SU-DHL-6 (cell line): Measurements from ENCODE around the gene GRIK1.

Experiments used
- H2AFZ ChIP-seq: fragments of 200-600 bp; sonication (generic); 2 replicates; pipeline ENCODE4 v1.6.1; 2014; ENCODE audit warnings: low read depth, mild to moderate bottlenecking, moderate library complexity, mixed read lengths, antibody characterized with exemption, low read length; ENCODE audit not compliant: severe bottlenecking
- H3F3A ChIP-seq: fragments of 200-600 bp; shearing (Covaris generic); 2 replicates; pipeline ENCODE4 v1.6.0; 2016; ENCODE audit warnings: antibody characterized with exemption, mild to moderate bottlenecking; ENCODE audit not compliant: insufficient read depth
- H3K27ac ChIP-seq: fragments of 200-600 bp; sonication (generic); 2 replicates; pipeline ENCODE4 v1.5.1; 2016; ENCODE audit warnings: low read depth, mild to moderate bottlenecking, low read length, moderate library complexity, mixed read lengths
- H3K27me3 ChIP-seq: fragments of 200-600 bp; sonication (generic), shearing (Covaris generic); 2 replicates; pipeline ENCODE4 v1.6.0; 2014; ENCODE audit warnings: mild to moderate bottlenecking, low read length
- H3K36me3 ChIP-seq: fragments of 200-600 bp; sonication (generic); 2 replicates; pipeline ENCODE4 v1.6.1; 2014; ENCODE audit warnings: mild to moderate bottlenecking, low read length, mixed read lengths
- H3K4me2 ChIP-seq: fragments of 300-600, 200-600 bp; shearing (Covaris generic), sonication (generic); 2 replicates; pipeline ENCODE4 v1.6.0; 2014; ENCODE audit warnings: low read length, low read depth, mild to moderate bottlenecking; ENCODE audit not compliant: poor library complexity, severe bottlenecking
- H3K4me3 ChIP-seq: fragments of 200-600 bp; sonication (generic); 2 replicates; pipeline ENCODE4 v1.5.1; 2014; ENCODE audit warnings: antibody characterized with exemption, low read length, mild to moderate bottlenecking, mixed read lengths; ENCODE audit not compliant: insufficient read depth, poor library complexity, severe bottlenecking
- H3K79me2 ChIP-seq: fragments of 200-600 bp; sonication (generic); 2 replicates; pipeline ENCODE4 v1.6.1; 2014; ENCODE audit warnings: mild to moderate bottlenecking, low read length, moderate library complexity; ENCODE audit not compliant: insufficient read depth
- H3K9ac ChIP-seq: fragments of 200-600 bp; sonication (generic); 2 replicates; pipeline ENCODE4 v1.7.0; 2014; ENCODE audit warnings: mild to moderate bottlenecking, low read length
- H3K9me2 ChIP-seq: fragments of 200-600 bp; sonication (generic); replicated peaks from 2 replicates; pipeline ENCODE4 v1.6.1; 2014; ENCODE audit warnings: low read length; ENCODE audit not compliant: insufficient read depth
- H3K9me3 ChIP-seq: fragments of 200-600 bp; sonication (generic); 2 replicates; pipeline ENCODE4 v1.6.1; 2014; ENCODE audit warnings: low read length, mixed read lengths; ENCODE audit not compliant: insufficient read depth
- H4K20me1 ChIP-seq: fragments of 200-600 bp; sonication (generic); 2 replicates; pipeline ENCODE4 v1.6.1; 2014; ENCODE audit warnings: low read depth, mild to moderate bottlenecking, antibody characterized with exemption, low read length, moderate library complexity, mixed read lengths
- EZH2phosphoT487 ChIP-seq: fragments of 200-600 bp; sonication (generic), shearing (Covaris generic); conservative IDR thresholded peaks from 2 replicates; pipeline ENCODE4 v1.6.1; 2018; ENCODE audit warnings: mild to moderate bottlenecking, antibody characterized with exemption, low read length, moderate library complexity, mixed read lengths
- TF ChIP-seq, protein P1 (sequence below): fragments of 200-600 bp; sonication (generic); IDR thresholded peaks from one replicate; pipeline ENCODE4 v1.5.1; 2017; ENCODE audit warnings: antibody characterized with exemption, mild to moderate bottlenecking, low read length, moderate library complexity; ENCODE audit not compliant: insufficient read depth, poor library complexity, severe bottlenecking

Gene GRIK1

GRCh38 chr21:29582855-29583254 lies 356.9 kb downstream of the GRIK1 start:
- TF ChIP-seq, protein P1, sequence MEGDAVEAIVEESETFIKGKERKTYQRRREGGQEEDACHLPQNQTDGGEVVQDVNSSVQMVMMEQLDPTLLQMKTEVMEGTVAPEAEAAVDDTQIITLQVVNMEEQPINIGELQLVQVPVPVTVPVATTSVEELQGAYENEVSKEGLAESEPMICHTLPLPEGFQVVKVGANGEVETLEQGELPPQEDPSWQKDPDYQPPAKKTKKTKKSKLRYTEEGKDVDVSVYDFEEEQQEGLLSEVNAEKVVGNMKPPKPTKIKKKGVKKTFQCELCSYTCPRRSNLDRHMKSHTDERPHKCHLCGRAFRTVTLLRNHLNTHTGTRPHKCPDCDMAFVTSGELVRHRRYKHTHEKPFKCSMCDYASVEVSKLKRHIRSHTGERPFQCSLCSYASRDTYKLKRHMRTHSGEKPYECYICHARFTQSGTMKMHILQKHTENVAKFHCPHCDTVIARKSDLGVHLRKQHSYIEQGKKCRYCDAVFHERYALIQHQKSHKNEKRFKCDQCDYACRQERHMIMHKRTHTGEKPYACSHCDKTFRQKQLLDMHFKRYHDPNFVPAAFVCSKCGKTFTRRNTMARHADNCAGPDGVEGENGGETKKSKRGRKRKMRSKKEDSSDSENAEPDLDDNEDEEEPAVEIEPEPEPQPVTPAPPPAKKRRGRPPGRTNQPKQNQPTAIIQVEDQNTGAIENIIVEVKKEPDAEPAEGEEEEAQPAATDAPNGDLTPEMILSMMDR: no peak
- no peak for TF ChIP-seq EZH2phosphoT487
- Histone ChIP-seq H2AFZ (no peak overlapping the region), H3K9me2 (no peaks in the 10 kb centered on the region), H3K9ac (no peak overlapping the region), H3K27me3 (no peaks in the 10 kb centered on the region), H3K79me2 (no peaks in the 10 kb centered on the region), H3K4me2 (no peak overlapping the region), H3F3A (no peaks in the 10 kb centered on the region), H4K20me1 (no peaks in the 10 kb centered on the region), H3K36me3 (no peaks in the 10 kb centered on the region), H3K27ac (no peak overlapping the region), H3K4me3 (no peak overlapping the region), H3K9me3 (no peaks in the 10 kb centered on the region)

- Histone ChIP-seq H3K9me3 (no peaks in the 10 kb centered on the region), H3K79me2 (no peaks in the 10 kb centered on the region), H3K4me2 (no peak overlapping the region), H3K27ac (no peak overlapping the region), H3K4me3 (no peak overlapping the region), H3K9ac (no peak overlapping the region), H3K9me2 (no peaks in the 10 kb centered on the region), H3K27me3 (no peaks in the 10 kb centered on the region), H3F3A (no peaks in the 10 kb centered on the region), H3K36me3 (no peaks in the 10 kb centered on the region), H4K20me1 (no peaks in the 10 kb centered on the region), H2AFZ (no peak overlapping the region)
- TF ChIP-seq, protein P1: no peak
- TF ChIP-seq EZH2phosphoT487: no peak
These were observed 358.4 kb downstream of the GRIK1 start for GRCh38 chr21:29581393-29581792.

DNA sequence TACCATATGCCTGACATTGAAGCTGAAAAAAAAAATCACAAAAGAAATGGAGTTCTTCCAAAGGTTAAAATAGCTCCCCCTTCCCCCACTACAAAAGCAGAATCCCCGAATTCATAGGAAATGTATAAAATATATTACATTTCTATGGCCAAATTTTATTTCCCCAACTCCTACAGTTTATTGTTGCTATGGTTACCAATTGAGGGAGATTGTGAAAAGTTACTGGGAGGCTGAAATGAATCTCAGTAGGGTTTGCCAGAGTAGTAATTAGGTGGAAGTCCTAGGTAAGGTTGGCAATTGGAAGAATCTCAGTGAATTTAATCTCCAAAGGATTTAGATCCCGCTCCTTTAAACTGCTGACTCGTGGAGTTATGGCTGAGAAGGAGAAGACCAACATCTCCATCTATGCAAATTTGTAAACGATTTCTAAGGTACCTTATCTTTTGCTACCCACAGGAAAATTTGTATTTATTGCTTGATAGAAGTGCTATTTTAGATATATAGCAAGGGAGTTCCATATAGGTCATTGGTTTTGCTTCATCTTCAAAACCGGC lies 359.0 kb downstream of the GRIK1 start:
- H3K9me2 ChIP-seq: no peaks in the 10 kb centered on the region
- no peaks in the 10 kb centered on the region for H3F3A ChIP-seq
- H3K27ac ChIP-seq: no peak overlapping the region

More for the DNA sequence above, 359.0 kb downstream of the GRIK1 start:
- Histone ChIP-seq H3K9ac (no peak overlapping the region), H3K9me3 (no peaks in the 10 kb centered on the region), H3K4me3 (no peak overlapping the region), H3K4me2 (no peak overlapping the region), H3K79me2 (no peaks in the 10 kb centered on the region), H4K20me1 (no peaks in the 10 kb centered on the region), H2AFZ (no peak overlapping the region), H3K27me3 (no peaks in the 10 kb centered on the region), H3K36me3 (no peaks in the 10 kb centered on the region)
- TF ChIP-seq, protein P1: no peak
- no peak for TF ChIP-seq EZH2phosphoT487
